Activated CD4-positive, alpha-beta T cell treated with anti-CD3 and anti-CD28 coated beads, Interleukin-2, amount 50 U/mL, for 4 hours (primary cell): ENCODE data around the gene CROCC2.

ENCODE experiments used
- DNase-seq, 2 experiments: peaks; one replicate each; pipeline ENCODE4 v3.0.0-alpha.2; 2020

The CROCC2 gene

DNA sequence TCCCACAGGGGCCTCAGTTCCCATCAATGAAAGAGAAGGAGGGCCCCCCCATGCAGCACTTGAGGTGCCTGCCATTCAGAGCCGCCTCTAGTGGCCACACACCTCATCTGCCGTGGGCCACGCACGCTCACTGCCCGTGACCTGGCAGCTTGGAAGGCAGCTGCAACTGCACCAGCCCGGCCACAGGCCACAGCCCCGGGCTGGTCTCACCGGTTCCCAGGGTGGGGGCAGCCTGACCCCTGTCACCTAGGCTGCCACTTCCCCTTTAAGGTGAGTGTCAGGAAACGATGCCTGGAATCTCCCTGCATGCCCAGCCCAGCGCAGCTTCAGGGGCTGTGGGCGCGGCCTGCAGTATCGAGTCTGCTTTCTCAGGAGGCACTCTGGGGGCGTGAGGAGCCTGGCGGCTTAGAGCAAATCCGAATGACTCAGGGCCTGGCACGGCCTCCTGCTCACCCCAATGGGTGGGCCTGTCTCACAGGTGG is 12.7 kb upstream of the CROCC2 start:
- DNase-seq: peak; percentile 15 to 30

DNA sequence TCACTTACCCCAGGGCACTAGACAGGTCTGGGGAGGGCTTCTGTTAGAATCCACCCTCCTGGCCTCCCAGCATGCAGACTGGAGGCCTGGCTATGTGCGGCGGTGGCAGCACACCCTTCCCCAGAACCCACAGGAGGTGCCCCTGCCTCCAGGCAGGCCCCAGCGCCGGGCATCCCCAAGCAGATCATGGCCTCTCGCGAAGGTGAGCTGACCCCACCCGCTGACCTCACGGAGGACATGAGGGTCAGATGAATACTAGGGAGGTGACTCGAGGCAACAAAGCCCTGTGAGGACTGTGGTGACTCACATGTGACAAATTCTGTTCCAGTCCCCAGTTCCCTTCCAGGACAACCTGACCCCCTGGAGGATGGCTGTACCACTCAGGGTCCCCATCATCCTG is 12.1 kb upstream of the CROCC2 start:
- no peak for DNase-seq

- DNase-seq: no peak
Observed at GRCh38 chr2:240894836-240895558, 11.1 kb upstream of the CROCC2 start.

DNA sequence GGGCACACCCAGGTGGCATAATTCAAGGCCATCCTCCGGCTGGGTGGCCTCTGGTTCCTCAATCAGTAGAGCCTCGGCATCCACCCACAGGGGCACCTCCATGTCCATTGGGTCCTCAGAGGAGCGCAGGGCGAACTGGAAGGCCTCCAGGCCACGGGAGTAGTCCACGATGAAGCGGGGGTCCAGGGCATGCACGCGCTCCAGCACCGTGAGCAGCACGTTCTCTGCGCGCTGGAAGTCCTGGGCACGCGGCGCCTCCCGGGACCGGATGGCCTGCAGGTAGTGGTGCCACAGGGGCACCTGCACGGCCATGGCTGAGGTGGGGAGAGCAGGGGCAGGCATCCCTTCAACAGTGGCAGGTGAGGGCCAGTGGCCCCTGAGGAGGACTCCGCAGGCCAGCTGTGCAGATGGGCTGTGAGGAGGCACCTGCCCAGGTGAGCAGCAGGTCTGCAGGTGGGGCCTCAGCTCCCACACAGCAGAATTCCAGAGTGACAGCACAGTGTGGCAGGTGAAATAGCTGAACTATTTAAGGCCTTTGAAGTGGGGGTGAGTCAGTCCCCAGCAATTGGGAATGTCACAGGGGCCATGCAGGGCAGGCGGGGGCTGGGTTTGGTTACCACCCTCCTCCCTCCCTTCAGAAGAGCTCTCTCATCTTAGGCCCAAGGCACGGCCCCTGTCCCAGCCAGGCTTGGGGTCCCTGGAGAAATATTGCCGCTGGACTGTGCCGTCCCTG is 10.3 kb upstream of the CROCC2 start, which contains the start of gene MAB21L4:
Gene MAB21L4, minus strand, starts transcription at position 501 of the 733 bp plus-strand sequence. Its CDS starts 159 bp downstream, at position 342.
- no peak for DNase-seq

DNA sequence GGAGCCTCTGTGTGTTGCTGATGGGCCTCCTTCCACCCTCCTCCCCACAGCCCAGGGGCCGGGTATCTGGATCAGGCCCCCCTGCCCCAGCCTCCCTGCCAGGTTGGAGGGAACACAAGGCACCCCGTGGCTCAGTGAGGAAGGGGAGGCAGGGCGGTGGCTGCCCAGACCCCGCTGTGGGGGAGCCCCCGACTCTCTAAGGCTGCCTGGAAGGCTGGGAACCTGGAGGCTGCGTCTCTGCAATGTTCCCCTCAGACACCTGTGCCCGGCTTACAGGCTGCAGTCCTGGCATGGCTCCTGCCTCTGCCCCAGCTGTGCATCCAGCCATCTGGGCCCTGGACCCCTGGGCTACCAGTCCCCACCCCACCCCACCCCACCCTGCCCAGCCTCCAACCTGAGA is 9.7 kb upstream of the CROCC2 start:
- no peak for DNase-seq

GRCh38 chr2:240896871-240897692 is 9.1 kb upstream of the CROCC2 start:
- no peak for DNase-seq

- DNase-seq: no peak
Observed at GRCh38 chr2:240898108-240898730, 7.9 kb upstream of the CROCC2 start.

- DNase-seq: no peak
Observed at GRCh38 chr2:240898731-240899467, 7.2 kb upstream of the CROCC2 start.

- no peak for DNase-seq
Observed at GRCh38 chr2:240899468-240899865, 6.7 kb upstream of the CROCC2 start.

GRCh38 chr2:240900141-240900860 is 5.8 kb upstream of the CROCC2 start:
- DNase-seq: no peak

DNA sequence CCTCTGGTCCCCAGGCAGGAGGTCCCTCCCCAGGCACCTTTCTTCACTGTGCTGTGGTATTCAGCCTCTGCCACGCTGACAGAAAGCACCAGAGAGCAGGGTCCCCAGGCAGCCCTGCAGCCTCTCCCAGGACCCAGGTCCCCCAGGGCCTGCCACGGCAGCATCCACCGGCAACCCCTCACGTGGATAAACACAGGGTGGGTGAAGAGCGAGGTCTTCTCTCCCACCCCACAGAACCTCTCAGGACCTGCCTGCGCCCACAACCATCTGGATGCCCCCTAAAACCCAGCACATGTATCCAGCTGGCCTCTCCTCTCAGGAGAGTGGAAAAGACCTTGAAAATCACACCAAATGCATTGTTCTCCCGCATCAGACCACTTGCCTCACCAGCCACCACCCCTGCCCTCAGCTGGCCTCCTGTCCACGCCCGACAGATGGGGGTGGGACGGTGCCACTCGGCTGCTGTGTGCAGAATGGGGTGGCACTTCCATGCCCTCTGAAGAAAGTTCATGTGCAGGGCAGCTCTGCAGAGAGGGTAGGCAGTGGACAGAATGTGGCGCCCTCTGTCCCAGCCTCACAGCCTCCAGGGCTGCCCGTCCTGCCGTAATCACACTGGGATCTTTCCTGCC is 4.0 kb upstream of the CROCC2 start:
- DNase-seq: no peak

DNA sequence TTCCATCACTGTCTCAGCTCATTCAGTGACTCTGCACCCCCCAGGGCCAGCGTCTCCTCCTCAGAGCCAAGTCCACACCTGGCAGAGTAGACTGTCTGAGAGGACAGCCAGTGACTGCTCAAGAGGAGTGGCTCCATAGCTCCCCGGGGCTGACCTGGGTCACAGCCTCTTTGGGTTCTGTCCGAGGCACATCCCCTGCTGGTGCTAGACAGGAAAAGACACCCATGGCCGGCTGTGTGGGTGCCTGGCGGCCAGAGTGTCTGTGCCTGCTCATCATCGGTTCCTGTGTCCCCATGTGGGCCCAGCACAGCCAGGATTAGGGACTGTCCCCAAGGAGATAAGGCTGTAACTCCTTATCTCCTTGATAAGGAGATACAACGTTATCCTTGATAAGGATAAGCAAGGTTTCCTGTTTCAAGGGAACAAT is 3.5 kb upstream of the CROCC2 start:
- DNase-seq: no peak

- DNase-seq: no peak
Observed at GRCh38 chr2:240903191-240904060, 2.7 kb upstream of the CROCC2 start.

DNA sequence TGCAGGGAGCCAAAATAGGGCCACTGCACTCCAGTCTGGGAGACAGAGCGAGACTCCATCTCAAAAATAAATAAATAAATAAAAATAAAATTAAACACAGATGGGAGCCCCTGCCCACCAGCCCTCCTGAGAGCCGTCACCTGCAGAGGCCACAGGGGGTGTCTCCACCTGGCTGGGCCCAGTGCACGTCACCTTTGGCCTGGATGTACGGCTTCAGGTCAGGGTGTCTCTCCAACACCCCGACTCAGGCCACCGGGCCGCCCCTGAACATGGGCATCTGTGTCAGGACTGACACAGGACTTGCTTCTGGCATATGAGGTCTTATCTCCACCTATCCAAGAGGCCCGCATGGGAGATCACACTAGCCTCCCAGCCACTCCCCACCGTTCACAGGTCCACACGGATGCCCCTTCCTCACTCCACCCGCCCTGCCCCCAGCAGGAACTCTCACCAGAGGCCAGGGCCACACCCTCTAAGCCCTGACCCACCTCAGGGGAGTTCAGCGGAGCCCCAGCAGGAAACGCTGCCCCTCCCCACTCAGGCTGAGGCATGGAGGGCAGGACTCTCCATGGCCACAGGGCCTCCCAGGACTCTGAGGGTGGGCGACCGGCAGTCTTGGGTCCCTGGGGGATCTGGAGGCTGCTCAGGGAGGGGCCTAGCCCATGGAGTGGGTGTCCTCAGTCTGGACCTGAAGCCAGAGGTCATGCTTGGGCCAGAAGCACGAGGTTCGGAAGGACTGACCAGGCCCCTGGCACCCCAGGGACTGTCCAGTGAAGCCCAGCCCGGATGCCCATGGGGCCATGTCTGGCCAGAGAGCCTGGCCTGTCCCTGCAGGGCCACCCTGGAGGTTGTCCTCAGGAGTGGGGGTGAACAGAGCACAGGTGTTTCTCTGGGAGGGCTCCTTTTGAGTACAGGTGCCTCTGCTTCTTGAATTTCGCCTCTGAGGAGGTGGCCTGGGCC is 1.6 kb upstream of the CROCC2 start:
- no peak for DNase-seq

- DNase-seq: no peak
Observed at GRCh38 chr2:240905176-240905781, 857 bp upstream of the CROCC2 start.

- no peak for DNase-seq
Observed at GRCh38 chr2:240906911-240907590, 915 bp downstream of the CROCC2 start.

DNA sequence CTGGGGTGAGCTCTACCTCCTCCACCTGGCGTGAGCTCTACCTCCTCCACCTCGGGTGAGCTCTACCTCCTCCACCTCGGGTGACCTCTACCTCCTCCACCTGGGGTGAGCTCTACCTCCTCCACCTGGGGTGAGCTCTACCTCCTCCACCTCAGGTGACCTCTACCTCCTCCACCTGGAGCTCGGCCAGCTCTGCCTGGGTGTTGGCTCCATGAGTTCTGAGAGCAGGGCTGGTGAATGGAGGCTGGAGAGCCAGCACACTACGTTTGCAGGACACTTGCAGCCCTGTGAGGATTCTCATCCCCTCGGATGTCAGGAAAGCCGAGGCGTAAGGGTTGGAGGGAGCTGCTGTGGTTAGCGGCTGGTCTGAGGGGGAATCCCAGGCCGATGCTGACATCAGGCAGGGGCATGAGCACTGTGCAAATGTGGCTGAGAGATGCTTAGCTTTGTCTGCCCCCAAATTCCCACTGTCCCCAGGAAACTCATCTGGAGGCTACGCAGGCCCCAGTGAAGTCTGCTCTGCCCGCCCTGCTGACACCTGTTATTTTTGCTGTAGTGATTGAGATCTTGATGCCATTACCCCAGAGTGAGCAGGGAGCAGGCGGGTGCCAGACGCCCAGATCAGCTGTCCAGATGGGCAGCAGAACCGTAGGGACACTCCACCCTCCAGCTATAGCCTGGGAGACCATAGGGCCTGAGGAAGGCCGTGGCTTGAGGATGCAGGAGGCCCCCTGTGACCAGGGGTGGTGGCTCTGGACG is 3.3 kb downstream of the CROCC2 start:
- no peak for DNase-seq
